ENCODE data around the gene LMBR1.

The LMBR1 gene

DNA sequence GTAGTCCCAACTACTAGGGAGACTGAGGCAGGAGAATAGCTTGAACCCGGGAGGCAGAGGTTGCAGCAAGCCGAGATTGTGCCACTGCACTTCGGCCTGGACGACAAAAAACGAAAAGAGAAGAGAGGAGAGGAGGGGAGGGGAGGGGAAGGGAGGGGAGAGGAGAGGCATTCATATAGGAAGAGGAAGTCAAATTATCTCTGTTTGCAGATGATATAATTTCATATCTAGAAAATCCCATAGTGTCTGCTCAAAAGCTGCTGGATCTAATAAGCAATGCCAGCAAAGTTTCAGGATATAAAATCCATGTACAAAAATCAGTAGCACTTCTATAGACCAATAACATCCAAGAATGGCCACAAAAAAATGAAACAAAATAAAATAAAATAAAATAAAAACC, 120.3 kb downstream of the LMBR1 start:
- H3K4me1 Mint-ChIP-seq, result peaks cover 58% of the 10 kb centered on the region
- ATAC-seq (no peak), DNase-seq (no peak)
- H3K27ac Mint-ChIP-seq, result no peak overlapping the region
- no peak overlapping the region for H3K4me3 Mint-ChIP-seq
- H3K9me3 Mint-ChIP-seq, result peaks cover 4 to 5% of the 10 kb centered on the region in 2 donors
- H3K27me3 Mint-ChIP-seq, result no peaks in the 10 kb centered on the region

GRCh38 chr7:156768698-156769472, 124.1 kb downstream of the LMBR1 start:
- ATAC-seq (peak; percentile 78), DNase-seq (peak in 1 of 2 donors; percentile 21)
- Mint-ChIP-seq H3K4me1 (peaks cover 39% of the 10 kb centered on the region), H3K4me3 (no peak overlapping the region), H3K9me3 (peaks cover 0 to 5% of the 10 kb centered on the region in 2 donors), H3K27me3 (no peaks in the 10 kb centered on the region), H3K27ac (no peak overlapping the region)

DNA sequence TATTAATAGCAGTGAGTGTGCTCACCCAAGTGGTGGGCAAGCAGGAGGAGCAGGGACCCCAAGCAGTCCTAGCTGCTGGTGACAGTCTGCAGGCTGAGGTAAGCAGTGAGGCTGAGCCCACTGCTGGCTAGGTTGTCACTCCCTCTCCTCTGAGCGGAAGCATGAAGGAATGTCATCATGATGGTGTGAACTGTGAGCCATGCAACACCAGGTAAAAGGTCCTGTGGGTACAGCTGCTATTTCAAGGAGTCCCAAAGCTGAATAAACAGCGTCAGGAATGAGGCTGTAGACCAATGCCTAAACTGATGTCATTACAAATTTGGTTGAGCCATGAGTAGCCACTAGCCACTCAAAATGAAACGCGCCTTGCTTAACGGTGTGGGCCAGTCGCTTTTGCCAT, 126.3 kb downstream of the LMBR1 start:
- no peak overlapping the region for H3K27ac Mint-ChIP-seq
- H3K4me1 Mint-ChIP-seq, result peaks cover 27% of the 10 kb centered on the region
- ATAC-seq (no peak), DNase-seq (no peak)
- H3K27me3 Mint-ChIP-seq, result no peaks in the 10 kb centered on the region
- H3K9me3 Mint-ChIP-seq, result no peaks in the 10 kb centered on the region
- H3K4me3 Mint-ChIP-seq, result no peak overlapping the region

DNA sequence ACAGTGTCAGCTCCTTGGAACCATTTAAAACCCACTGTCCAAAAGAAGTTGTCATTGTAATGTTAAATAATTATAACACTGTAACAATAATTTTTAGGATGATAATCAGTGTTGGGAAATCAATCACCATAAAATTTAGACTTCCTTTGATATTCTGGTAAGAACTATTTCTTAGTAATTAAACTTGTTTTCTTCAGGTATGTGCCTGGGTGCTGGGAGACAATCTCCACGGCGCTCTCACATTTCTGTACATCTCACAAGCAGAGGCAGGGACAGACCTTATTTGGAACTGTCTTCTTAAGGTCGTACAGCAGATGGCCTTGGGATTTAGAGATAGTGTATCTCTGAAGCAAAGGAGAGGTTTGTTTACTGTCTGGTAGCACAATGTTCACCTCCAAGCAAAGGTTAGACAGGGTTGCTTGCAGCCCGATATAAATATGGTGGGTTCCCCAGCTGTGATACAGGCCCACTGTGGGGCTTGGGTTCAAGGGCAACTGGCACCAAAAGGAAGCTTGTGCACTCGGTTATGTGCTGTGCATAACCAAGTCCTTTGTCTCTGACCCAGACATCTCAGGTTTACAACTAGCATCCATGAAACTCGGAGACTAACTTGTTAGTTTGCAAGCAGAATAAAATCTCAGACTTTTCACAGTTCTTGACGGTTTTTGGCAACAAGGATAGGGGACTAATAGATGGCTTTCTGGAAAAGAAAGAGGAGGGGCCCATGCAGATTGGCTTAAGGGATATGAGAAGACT, 126.9 kb downstream of the LMBR1 start:
- no peak overlapping the region for H3K27ac Mint-ChIP-seq
- DNase-seq (no peak), ATAC-seq (no peak)
- H3K27me3 Mint-ChIP-seq, result no peaks in the 10 kb centered on the region
- no peaks in the 10 kb centered on the region for H3K9me3 Mint-ChIP-seq
- peaks cover 22% of the 10 kb centered on the region for H3K4me1 Mint-ChIP-seq
- H3K4me3 Mint-ChIP-seq, result no peak overlapping the region

GRCh38 chr7:156764766-156765165, 128.2 kb downstream of the LMBR1 start:
- DNase-seq (no peak), ATAC-seq (no peak)
- peaks cover 13% of the 10 kb centered on the region for H3K4me1 Mint-ChIP-seq
- no peak overlapping the region for H3K4me3 Mint-ChIP-seq
- peaks cover 7 to 13% of the 10 kb centered on the region in 2 donors for H3K9me3 Mint-ChIP-seq
- no peak overlapping the region for H3K27ac Mint-ChIP-seq
- no peaks in the 10 kb centered on the region for H3K27me3 Mint-ChIP-seq

DNA sequence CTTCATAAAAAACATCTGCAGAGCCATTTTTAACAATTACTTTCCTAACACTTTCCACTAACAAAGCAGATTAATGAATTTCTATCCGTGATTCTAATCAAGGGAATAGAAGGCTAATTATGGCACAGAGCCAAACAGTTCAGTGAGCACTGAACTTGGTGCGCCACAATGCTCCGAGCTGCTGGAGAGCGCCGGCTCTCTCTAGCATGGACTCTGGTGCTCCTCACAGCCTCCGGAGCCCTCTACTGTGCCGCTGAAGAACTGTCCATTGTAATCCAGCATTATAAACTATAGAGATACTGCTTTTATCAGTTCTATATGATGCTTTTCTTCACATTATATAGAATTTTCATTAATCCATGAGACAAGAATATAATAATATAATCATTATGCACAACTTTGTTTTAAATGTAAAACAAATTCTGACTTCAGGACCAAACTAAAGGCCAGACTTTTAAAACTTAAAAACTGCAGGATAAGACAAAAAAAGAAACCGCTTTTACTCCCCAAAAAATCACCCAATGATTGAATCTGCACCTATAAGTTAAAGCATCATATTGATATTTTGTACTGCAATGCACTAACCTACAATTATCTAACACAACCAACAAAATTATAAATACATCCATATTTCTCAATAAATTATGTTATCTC, 128.8 kb downstream of the LMBR1 start:
- DNase-seq (no peak), ATAC-seq (peak; percentile 70)
- Mint-ChIP-seq H3K27me3 (no peaks in the 10 kb centered on the region), H3K27ac (no peak overlapping the region), H3K4me3 (no peak overlapping the region), H3K4me1 (peaks cover 7% of the 10 kb centered on the region), H3K9me3 (peaks cover 10 to 16% of the 10 kb centered on the region in 2 donors)

GRCh38 chr7:156759579-156760202, 133.3 kb downstream of the LMBR1 start:
- H3K27me3 Mint-ChIP-seq, result no peaks in the 10 kb centered on the region
- DNase-seq (no peak), ATAC-seq (no peak)
- no peak overlapping the region for H3K27ac Mint-ChIP-seq
- peaks cover 10 to 24% of the 10 kb centered on the region in 2 donors for H3K9me3 Mint-ChIP-seq
- no peak overlapping the region for H3K4me3 Mint-ChIP-seq
- H3K4me1 Mint-ChIP-seq, result no peaks in the 10 kb centered on the region

GRCh38 chr7:156759143-156759542, 133.8 kb downstream of the LMBR1 start:
- Mint-ChIP-seq H3K27ac (no peak overlapping the region), H3K4me3 (no peak overlapping the region), H3K4me1 (no peaks in the 10 kb centered on the region), H3K27me3 (no peaks in the 10 kb centered on the region), H3K9me3 (peaks cover 10 to 24% of the 10 kb centered on the region in 2 donors)
- DNase-seq (no peak), ATAC-seq (no peak)

DNA sequence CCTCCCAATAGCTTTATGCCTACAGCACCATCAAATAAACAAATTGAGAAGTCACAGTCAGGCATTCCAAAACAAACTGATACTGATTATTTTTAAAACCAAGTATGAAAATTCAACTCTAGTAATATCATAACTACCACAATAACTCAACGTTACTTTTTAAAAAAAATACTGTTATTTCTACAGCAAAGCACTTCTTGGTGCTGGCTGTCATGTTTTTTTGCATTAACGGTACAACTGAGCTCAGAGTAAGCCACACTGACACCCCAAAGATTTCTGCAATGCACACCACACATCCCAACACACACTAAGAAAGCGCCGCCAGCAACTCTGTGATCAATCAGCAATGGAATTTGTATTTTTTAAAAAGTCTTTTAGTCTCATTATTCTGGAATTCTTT, 138.8 kb downstream of the LMBR1 start:
- Mint-ChIP-seq H3K9me3 (peaks cover 0 to 8% of the 10 kb centered on the region in 2 donors), H3K4me3 (no peak overlapping the region)

DNA sequence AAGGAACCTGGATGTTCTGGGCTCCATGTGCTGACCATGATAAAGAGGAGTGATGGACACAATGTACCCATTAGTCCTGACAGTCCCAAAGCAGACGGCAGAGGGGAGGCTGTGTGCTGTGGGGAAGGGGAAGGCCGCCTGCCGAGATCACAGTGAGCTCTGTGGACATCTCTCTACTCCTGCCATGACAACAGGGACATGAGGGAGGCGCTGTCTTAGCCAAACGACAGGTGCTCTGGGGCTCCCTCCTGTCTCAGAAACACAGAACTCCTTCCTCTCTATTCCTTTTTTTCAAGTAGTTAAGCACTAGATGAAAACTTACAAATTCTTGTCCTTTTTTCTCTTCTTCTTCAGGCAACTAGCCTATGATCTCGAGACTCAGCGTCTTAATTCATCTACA, 139.4 kb downstream of the LMBR1 start:
- no peaks in the 10 kb centered on the region for H3K27me3 Mint-ChIP-seq
- ATAC-seq, result no peak
- H3K4me3 Mint-ChIP-seq, result no peak overlapping the region
- no peaks in the 10 kb centered on the region for H3K4me1 Mint-ChIP-seq
- H3K9me3 Mint-ChIP-seq, result peaks cover 0 to 3% of the 10 kb centered on the region in 2 donors
- no peak for DNase-seq
- H3K27ac Mint-ChIP-seq, result no peak overlapping the region

More for the DNA sequence above, 138.8 kb downstream of the LMBR1 start:
- Mint-ChIP-seq H3K27ac (no peak overlapping the region), H3K27me3 (no peaks in the 10 kb centered on the region), H3K4me1 (no peaks in the 10 kb centered on the region)
- no peak for ATAC-seq
- no peak for DNase-seq

- no peaks in the 10 kb centered on the region for H3K9me3 Mint-ChIP-seq
- no peak overlapping the region for H3K27ac Mint-ChIP-seq
- no peaks in the 10 kb centered on the region for H3K4me1 Mint-ChIP-seq
- ATAC-seq, result no peak
- DNase-seq, result no peak
- H3K4me3 Mint-ChIP-seq, result no peak overlapping the region
- H3K27me3 Mint-ChIP-seq, result no peaks in the 10 kb centered on the region
Measured at GRCh38 chr7:156753229-156753560, 139.8 kb downstream of the LMBR1 start.

DNA sequence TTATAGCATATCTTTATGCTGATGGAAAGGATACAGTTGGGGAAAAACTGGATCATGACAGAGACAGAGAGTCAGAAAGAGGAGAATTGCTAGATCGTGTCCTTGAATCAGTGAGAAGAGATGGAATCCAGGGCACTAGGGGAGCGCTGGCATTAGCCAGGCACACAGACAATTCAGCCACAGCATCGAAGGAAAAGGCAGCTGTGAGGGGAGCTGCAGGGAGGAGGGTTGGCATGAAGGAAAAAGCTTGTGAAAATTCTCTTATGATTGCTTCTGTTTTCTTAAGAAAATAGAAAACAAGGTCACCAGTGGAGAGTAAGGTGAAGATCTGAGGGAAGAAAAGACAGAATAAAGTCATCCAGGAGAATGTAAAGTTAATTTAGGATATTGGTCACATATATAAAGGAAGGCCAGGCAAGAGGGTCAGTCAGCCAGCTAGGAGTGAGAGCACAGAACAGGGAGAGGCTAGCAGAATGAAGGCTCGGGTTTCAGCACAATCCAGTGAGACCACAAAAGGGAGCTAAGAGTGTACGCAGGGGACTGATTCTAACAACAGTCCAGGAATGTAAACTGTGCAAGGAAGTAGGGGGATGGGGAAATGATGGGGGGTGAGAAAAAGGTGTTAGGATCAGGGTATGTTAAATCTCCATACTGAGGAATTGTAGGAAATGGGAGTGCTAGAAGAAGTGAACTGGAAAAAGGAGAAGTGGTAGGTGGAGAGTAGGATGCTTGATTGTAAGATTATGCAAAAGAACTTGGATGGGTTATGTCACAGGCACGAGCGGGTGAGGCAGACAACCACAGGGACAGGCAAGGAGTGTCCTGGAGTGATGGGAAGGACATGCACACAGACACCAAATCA, 140.4 kb downstream of the LMBR1 start:
- Mint-ChIP-seq H3K4me3 (no peak overlapping the region), H3K4me1 (no peaks in the 10 kb centered on the region), H3K27me3 (no peaks in the 10 kb centered on the region), H3K9me3 (no peaks in the 10 kb centered on the region), H3K27ac (no peak overlapping the region)
- DNase-seq (no peak), ATAC-seq (no peak)

DNA sequence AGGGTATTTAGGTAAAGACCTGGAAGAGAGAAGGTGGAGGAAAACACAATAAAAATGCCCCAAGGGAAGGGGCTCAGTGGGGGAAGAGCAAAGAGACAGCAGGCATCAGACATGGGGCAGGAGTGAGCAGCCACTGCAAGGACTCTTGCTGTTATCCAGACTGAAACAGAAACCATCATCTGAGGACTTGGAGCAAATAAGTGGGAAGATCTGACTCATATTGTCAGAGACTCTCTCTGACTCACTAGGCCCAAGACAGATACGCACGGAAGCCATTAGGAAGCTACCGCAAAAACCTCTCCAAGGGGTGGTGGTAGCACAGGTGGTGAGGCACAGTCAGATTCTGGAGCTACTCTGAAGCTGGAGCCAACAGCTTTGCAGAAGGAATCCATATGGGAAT, 141.7 kb downstream of the LMBR1 start:
- H3K27me3 Mint-ChIP-seq, result no peaks in the 10 kb centered on the region
- H3K4me1 Mint-ChIP-seq, result peaks cover 5% of the 10 kb centered on the region
- ATAC-seq (peak; percentile 98), DNase-seq (peak; percentile 23 to 44)
- peak overlapping the region; percentile 2 to 32 for H3K4me3 Mint-ChIP-seq
- peak overlapping the region; percentile 16 to 79 for H3K27ac Mint-ChIP-seq
- H3K9me3 Mint-ChIP-seq, result no peaks in the 10 kb centered on the region

GRCh38 chr7:156747718-156748117, 145.3 kb downstream of the LMBR1 start:
- H3K27ac Mint-ChIP-seq, result no peak overlapping the region
- H3K4me3 Mint-ChIP-seq, result no peak overlapping the region
- peaks cover 0 to 10% of the 10 kb centered on the region in 2 donors for H3K9me3 Mint-ChIP-seq
- no peak for DNase-seq
- no peaks in the 10 kb centered on the region for H3K27me3 Mint-ChIP-seq
- no peak for ATAC-seq
- H3K4me1 Mint-ChIP-seq, result peaks cover 5% of the 10 kb centered on the region

GRCh38 chr7:156746891-156747290, 146.1 kb downstream of the LMBR1 start:
- DNase-seq (no peak), ATAC-seq (no peak)
- H3K27ac Mint-ChIP-seq, result no peak overlapping the region
- peaks cover 5% of the 10 kb centered on the region for H3K4me1 Mint-ChIP-seq
- no peaks in the 10 kb centered on the region for H3K27me3 Mint-ChIP-seq
- peaks cover 0 to 18% of the 10 kb centered on the region in 2 donors for H3K9me3 Mint-ChIP-seq
- H3K4me3 Mint-ChIP-seq, result peak overlapping the region in 1 of 2 donors; percentile 11

All from stimulated activated naive CD8-positive, alpha-beta T cell treated with anti-CD3 and anti-CD28 coated beads, Interleukin-15, amount 100 ng/mL, for 72 hours (primary cell).